ENCODE measurements around the gene ZNF32. TPM values are rescaled to one million over a fixed set of nuclear protein-coding genes. Genes with fewer than 3 reads are reported as not detected.

Gene ZNF32
- total and polyA plus RNA-seq, 4 donors, result 21.4 to 60.8 (median 30.8) TPM

- ATAC-seq (ENCODE audit: insufficient read depth, low FRiP score), result no peak
- DNase-seq, result no peak
- H3K27me3 ChIP-seq (ENCODE audit: control insufficient read depth in 3 of 3, insufficient read depth in 3 of 3, low read length in 2 of 3), result no peaks in the 10 kb centered on the region
- no peaks in the 10 kb centered on the region for H3K9me3 ChIP-seq (ENCODE audit: control insufficient read depth in 4 of 4, insufficient read depth in 3 of 4, low read length in 3 of 4)
- H3K27ac ChIP-seq (ENCODE audit: low read depth in 1 of 2, low read length in 1 of 2), result no peak overlapping the region
- no peaks in the 10 kb centered on the region for H3K36me3 ChIP-seq (ENCODE audit: control insufficient read depth in 4 of 4, insufficient read depth in 4 of 4, low read length in 4 of 4)
- no peak for TF ChIP-seq CTCF (IDR thresholded peaks at IDR 0.05; ENCODE audit: control extremely low read depth, extremely low read depth)
- H3K4me3 ChIP-seq, result no peak overlapping the region
- 59 to 62% methylated on average over 2 of the region's 2 CpGs for WGBS, 2 donors
- peaks cover 0 to 32% (median 6%) of the 10 kb centered on the region in 5 donors for H3K4me1 ChIP-seq (ENCODE audit: control insufficient read depth in 5 of 5, insufficient read depth in 5 of 5, low read length in 5 of 5)
- no peak overlapping the region for H3K9ac ChIP-seq (ENCODE audit: insufficient read depth in 1 of 2, low read length in 2 of 2)
Measured at GRCh38 chr10:43599333-43599732, 49.3 kb downstream of the ZNF32 start.

- Histone ChIP-seq H3K4me1 (ENCODE audit: control insufficient read depth in 5 of 5, insufficient read depth in 5 of 5, low read length in 5 of 5) (peaks cover 0 to 32% (median 6%) of the 10 kb centered on the region in 5 donors), H3K27ac (ENCODE audit: low read depth in 1 of 2, low read length in 1 of 2) (no peak overlapping the region), H3K36me3 (ENCODE audit: control insufficient read depth in 4 of 4, insufficient read depth in 4 of 4, low read length in 4 of 4) (no peaks in the 10 kb centered on the region), H3K27me3 (ENCODE audit: control insufficient read depth in 3 of 3, insufficient read depth in 3 of 3, low read length in 2 of 3) (no peaks in the 10 kb centered on the region), H3K4me3 (no peak overlapping the region), H3K9me3 (ENCODE audit: control insufficient read depth in 4 of 4, insufficient read depth in 3 of 4, low read length in 3 of 4) (no peaks in the 10 kb centered on the region), H3K9ac (ENCODE audit: insufficient read depth in 1 of 2, low read length in 2 of 2) (no peak overlapping the region)
- 61 to 79% methylated on average over 2 of the region's 2 CpGs for WGBS, 2 donors
- no peak for TF ChIP-seq CTCF (IDR thresholded peaks at IDR 0.05; ENCODE audit: control extremely low read depth, extremely low read depth)
- peak; percentile 77 to 94 (median 90) for DNase-seq
- no peak for ATAC-seq (ENCODE audit: insufficient read depth, low FRiP score)
Measured at GRCh38 chr10:43598446-43598845, 50.2 kb downstream of the ZNF32 start.

- 68 to 76% methylated on average over 4 of the region's 4 CpGs for WGBS, 2 donors
- peak in 1 of 3 donors; percentile 16 for DNase-seq
Measured at GRCh38 chr10:43596546-43596945, 52.1 kb downstream of the ZNF32 start.

More at GRCh38 chr10:43596546-43596945, 52.1 kb downstream of the ZNF32 start:
- no peak overlapping the region for H3K27ac ChIP-seq (ENCODE audit: low read depth in 1 of 2, low read length in 1 of 2)
- H3K4me1 ChIP-seq (ENCODE audit: control insufficient read depth in 5 of 5, insufficient read depth in 5 of 5, low read length in 5 of 5), result peaks cover 0 to 32% (median 6%) of the 10 kb centered on the region in 5 donors
- H3K9ac ChIP-seq (ENCODE audit: insufficient read depth in 1 of 2, low read length in 2 of 2), result peak overlapping the region in 1 of 2 donors; percentile 7
- peaks cover 0 to 3% (median 0%) of the 10 kb centered on the region in 4 donors for H3K9me3 ChIP-seq (ENCODE audit: control insufficient read depth in 4 of 4, insufficient read depth in 3 of 4, low read length in 3 of 4)
- no peaks in the 10 kb centered on the region for H3K36me3 ChIP-seq (ENCODE audit: control insufficient read depth in 4 of 4, insufficient read depth in 4 of 4, low read length in 4 of 4)
- no peak for ATAC-seq (ENCODE audit: insufficient read depth, low FRiP score)
- H3K27me3 ChIP-seq (ENCODE audit: control insufficient read depth in 3 of 3, insufficient read depth in 3 of 3, low read length in 2 of 3), result no peaks in the 10 kb centered on the region
- H3K4me3 ChIP-seq, result no peak overlapping the region
- no peak for TF ChIP-seq CTCF (IDR thresholded peaks at IDR 0.05; ENCODE audit: control extremely low read depth, extremely low read depth)

Measured in lung (tissue), 12 donors.